AG10803 (cell line): ENCODE results near the gene PCDHB11.
"Not testable (repeated sequence)": the region's sequence is repeated elsewhere in the genome, so short reads cannot be mapped to it uniquely, and the experiment has no call there.

Experiments used
- DNase-seq: peaks from one replicate; pipeline ENCODE4 v3.0.0; 2010; ENCODE audit warnings: low read depth
- H3K4me3 ChIP-seq: 2 replicates; pipeline ENCODE4 v1.5.1; 2011; ENCODE audit warnings: mild to moderate bottlenecking, low read length, control low read depth
- TF ChIP-seq, protein P1 (sequence below): conservative IDR thresholded peaks from 2 replicates; pipeline ENCODE4 v1.5.1; 2011; ENCODE audit warnings: mild to moderate bottlenecking, low read length, control low read depth, inconsistent platforms

Gene PCDHB11

DNA sequence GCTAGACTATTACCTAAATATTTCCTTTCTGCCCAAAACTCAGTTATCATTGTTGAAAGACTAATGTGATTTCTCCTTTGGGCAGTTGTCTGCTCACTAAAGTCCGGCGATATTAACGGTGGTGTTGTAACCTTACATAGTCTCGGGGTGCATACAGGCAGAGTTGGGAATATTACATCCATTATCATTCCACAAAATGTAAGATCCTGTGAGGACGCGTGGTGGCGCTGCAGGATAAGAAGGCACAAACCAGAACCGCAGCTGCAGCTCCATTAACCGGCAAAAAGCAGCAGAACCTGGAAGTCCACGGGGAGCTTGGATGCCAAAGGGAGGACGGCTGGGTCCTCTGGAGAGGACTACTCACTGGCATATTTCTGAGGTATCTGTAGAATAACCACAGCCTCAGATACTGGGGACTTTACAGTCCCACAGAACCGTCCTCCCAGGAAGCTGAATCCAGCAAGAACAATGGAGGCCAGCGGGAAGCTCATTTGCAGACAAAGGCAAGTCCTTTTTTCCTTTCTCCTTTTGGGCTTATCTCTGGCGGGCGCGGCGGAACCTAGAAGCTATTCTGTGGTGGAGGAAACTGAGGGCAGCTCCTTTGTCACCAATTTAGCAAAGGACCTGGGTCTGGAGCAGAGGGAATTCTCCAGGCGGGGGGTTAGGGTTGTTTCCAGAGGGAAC is 14.4 kb downstream of the PCDHB11 start, which contains the start of gene PCDHB13:
TSS of gene PCDHB13 (plus strand) at position 264 of the 684 bp plus-strand sequence. CDS start at position 469, 205 bp downstream.
- TF ChIP-seq, protein P1, sequence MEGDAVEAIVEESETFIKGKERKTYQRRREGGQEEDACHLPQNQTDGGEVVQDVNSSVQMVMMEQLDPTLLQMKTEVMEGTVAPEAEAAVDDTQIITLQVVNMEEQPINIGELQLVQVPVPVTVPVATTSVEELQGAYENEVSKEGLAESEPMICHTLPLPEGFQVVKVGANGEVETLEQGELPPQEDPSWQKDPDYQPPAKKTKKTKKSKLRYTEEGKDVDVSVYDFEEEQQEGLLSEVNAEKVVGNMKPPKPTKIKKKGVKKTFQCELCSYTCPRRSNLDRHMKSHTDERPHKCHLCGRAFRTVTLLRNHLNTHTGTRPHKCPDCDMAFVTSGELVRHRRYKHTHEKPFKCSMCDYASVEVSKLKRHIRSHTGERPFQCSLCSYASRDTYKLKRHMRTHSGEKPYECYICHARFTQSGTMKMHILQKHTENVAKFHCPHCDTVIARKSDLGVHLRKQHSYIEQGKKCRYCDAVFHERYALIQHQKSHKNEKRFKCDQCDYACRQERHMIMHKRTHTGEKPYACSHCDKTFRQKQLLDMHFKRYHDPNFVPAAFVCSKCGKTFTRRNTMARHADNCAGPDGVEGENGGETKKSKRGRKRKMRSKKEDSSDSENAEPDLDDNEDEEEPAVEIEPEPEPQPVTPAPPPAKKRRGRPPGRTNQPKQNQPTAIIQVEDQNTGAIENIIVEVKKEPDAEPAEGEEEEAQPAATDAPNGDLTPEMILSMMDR, result peak; percentile 38
- peak; percentile 30 for DNase-seq
- peak within 1 kb of the TSS; percentile 20; the same call in 1 of the 2 replicates for H3K4me3 ChIP-seq

DNA sequence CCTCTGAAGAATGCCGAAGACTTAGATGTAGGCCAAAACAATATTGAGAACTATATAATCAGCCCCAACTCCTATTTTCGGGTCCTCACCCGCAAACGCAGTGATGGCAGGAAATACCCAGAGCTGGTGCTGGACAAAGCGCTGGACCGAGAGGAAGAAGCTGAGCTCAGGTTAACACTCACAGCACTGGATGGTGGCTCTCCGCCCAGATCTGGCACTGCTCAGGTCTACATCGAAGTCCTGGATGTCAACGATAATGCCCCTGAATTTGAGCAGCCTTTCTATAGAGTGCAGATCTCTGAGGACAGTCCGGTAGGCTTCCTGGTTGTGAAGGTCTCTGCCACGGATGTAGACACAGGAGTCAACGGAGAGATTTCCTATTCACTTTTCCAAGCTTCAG is 15.2 kb downstream of the PCDHB11 start:
- not testable (repeated sequence) for DNase-seq, H3K4me3 ChIP-seq

DNA sequence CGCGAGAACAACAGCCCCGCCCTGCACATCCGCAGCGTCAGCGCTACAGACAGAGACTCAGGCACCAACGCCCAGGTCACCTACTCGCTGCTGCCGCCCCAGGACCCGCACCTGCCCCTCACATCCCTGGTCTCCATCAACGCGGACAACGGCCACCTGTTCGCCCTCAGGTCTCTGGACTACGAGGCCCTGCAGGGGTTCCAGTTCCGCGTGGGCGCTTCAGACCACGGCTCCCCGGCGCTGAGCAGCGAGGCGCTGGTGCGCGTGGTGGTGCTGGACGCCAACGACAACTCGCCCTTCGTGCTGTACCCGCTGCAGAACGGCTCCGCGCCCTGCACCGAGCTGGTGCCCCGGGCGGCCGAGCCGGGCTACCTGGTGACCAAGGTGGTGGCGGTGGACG is 16.1 kb downstream of the PCDHB11 start:
- H3K4me3 ChIP-seq, DNase-seq: not testable (repeated sequence)

DNA sequence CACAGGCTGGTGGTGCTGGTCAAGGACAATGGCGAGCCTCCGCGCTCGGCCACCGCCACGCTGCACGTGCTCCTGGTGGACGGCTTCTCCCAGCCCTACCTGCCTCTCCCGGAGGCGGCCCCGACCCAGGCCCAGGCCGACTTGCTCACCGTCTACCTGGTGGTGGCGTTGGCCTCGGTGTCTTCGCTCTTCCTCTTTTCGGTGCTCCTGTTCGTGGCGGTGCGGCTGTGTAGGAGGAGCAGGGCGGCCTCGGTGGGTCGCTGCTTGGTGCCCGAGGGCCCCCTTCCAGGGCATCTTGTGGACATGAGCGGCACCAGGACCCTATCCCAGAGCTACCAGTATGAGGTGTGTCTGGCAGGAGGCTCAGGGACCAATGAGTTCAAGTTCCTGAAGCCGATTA is 16.6 kb downstream of the PCDHB11 start:
- H3K4me3 ChIP-seq, DNase-seq: not testable (repeated sequence)

DNA sequence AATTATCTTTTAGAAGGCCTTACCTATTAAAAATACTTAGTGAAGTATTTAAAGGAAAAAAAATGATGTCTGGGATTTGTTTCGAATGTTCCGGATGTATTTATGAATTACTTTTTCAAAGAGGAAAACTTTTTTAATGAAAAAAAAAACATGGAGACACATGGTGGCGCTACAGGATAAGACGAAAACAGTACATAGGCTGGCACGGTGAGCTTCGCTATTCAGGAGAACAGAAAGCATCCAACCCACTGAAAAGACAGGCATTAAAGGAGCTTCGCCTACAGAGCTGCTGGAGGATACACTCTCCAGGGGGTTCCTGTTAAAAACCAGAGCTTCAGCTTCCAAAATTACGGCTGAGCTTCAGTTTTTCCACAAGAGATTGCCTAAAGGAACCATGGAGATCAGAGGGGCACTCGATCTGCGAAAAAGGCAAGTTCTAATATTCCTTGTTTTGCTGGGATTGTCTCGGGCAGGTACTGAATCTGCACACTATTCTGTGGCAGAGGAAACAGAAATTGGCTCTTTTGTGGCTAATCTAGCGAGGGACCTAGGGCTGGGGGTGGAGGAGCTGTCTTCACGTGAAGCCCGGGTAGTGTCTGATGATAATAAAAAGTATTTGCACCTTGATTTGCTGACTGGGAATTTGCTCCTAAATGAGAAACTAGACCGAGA is 23.8 kb downstream of the PCDHB11 start, which contains the start of gene PCDHB14:
TSS of gene PCDHB14 (plus strand) at position 232 of the 672 bp plus-strand sequence. CDS start at position 395, 163 bp downstream.
- DNase-seq, result peak; percentile 44

DNA sequence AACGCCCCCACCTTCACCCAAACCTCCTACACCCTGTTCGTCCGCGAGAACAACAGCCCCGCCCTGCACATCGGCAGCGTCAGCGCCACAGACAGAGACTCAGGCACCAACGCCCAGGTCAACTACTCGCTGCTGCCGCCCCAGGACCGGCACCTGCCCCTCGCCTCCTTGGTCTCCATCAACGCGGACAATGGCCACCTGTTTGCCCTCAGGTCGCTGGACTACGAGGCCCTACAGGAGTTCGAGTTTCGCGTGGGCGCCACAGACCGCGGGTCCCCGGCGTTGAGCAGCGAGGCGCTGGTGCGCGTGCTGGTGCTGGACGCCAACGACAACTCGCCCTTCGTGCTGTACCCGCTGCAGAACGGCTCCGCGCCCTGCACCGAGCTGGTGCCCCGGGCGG is 25.4 kb downstream of the PCDHB11 start:
- H3K4me3 ChIP-seq, DNase-seq: not testable (repeated sequence)

More for the DNA sequence above, 23.8 kb downstream of the PCDHB11 start, which contains the start of gene PCDHB14:
- peak within 1 kb of the TSS; percentile 47 for H3K4me3 ChIP-seq
- TF ChIP-seq, protein P1, result peak; percentile 34

DNA sequence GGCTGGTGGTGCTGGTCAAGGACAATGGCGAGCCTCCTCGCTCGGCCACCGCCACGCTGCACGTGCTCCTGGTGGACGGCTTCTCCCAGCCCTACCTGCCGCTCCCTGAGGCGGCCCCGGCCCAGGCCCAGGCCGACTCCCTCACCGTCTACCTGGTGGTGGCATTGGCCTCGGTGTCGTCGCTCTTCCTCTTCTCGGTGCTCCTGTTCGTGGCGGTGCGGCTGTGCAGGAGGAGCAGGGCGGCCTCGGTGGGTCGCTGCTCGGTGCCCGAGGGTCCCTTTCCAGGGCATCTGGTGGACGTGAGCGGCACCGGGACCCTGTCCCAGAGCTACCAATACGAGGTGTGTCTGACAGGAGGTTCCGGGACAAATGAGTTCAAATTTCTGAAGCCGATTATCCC is 26.0 kb downstream of the PCDHB11 start:
- DNase-seq, result not testable (repeated sequence)

DNA sequence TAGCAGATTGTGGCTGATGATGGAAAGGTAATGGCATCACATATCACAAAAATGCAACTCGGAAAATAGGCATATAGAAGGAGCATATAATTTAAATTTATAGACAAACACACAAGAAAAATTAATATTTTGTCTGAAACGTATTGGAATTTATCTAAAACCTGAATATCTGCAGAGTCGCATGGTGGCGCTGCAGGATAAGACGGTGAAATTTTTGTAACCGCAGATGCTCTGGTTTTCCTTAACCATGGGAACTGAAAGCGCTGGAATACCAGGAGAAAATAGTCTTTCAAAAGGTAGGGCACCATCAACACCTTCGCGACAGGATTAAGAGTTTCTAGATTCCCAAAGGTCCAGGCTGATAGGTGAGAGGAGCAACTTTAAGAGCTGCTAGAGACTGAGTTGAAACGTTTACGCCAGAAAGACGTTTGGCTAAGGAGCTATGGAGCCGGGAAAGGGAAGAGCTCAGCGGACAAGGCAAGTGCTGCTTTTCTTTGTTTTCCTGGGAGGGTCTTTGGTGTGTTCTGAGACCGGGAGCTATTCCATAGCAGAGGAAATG is 34.8 kb downstream of the PCDHB11 start:
- TF ChIP-seq, protein P1, result peak; percentile 21
- DNase-seq, result peak; percentile 5

More for the DNA sequence above, 26.0 kb downstream of the PCDHB11 start:
- not testable (repeated sequence) for H3K4me3 ChIP-seq

DNA sequence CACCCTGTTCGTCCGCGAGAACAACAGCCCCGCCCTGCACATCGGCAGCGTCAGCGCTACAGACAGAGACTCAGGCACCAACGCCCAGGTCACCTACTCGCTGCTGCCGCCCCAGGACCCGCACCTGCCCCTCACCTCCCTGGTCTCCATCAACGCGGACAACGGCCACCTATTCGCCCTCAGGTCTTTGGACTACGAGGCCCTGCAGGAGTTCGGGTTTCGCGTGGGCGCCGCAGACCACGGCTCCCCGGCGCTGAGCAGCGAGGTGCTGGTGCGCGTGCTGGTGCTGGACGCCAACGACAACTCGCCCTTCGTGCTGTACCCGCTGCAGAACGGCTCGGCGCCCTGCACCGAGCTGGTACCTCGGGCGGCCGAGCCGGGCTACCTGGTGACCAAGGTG is 36.5 kb downstream of the PCDHB11 start:
- H3K4me3 ChIP-seq, DNase-seq: not testable (repeated sequence)

More for the DNA sequence above, 34.8 kb downstream of the PCDHB11 start:
- H3K4me3 ChIP-seq, result peak overlapping the region; percentile 37

DNA sequence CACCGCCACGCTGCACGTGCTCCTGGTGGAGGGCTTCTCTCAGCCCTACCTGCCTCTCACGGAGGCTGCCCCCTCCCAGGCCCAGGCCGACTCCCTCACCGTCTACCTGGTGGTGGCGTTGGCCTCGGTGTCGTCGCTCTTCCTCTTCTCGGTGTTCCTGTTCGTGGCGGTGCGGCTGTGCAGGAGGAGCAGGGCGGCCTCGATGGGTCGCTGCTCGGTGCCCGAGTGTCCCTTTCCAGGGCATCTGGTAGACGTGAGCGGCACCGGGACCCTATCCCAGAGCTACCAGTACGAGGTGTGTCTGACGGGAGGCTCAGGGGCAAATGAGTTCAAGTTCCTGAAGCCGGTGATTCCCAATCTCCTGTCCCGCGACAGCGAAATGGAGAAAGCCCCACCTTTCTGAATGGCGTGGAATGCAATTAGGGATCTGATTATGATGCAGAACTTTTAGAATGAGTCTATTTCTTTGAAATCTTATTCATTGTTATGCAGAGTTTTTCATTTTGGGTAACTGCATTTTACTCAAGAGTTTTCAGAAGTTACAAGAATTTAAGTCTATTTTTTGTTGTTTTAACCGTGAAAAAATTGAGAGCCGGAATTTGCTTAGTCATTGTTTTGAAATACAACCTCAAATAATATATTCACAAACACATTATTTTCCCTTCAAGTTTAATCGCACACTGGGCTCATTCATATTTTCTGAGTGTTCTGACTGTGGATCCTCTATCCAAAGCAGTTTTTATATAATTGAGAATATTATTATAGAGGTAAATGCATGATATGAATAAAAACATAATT is 37.3 kb downstream of the PCDHB11 start:
- no peak overlapping the region for H3K4me3 ChIP-seq
- DNase-seq, result no peak
- TF ChIP-seq, protein P1, result no peak
